ENCODE results near the gene KCTD17.

Gene KCTD17

GRCh38 chr22:37111156-37111717 lies 59.7 kb downstream of the KCTD17 start:
- H3K27ac ChIP-seq = no peak overlapping the region
- TF ChIP-seq ZFX (IDR thresholded peaks at IDR 0.05) (no peak), CTCF (conservative IDR thresholded peaks at IDR 0.05) (no peak)

- TF ChIP-seq ZFX (IDR thresholded peaks at IDR 0.05) (no peak), CTCF (conservative IDR thresholded peaks at IDR 0.05) (no peak)
- no peak overlapping the region for H3K27ac ChIP-seq
These were observed 60.7 kb downstream of the KCTD17 start for GRCh38 chr22:37112084-37112728.

Data from C4-2B (cell line).